BLaER1 treated with 17β-estradiol and CSF1 and Interleukin-3, amounts not matched to agents 10 nM and 100 nM (cell line): Measurements from ENCODE around the gene MAML3.

Source experiments
- H3K27ac ChIP-seq, 11 experiments: shearing (Covaris generic); formaldehyde crosslinking; 2 replicates each; pipeline ENCODE4 v1.8.1; 2022
- H3K27me3 ChIP-seq, 11 experiments: shearing (Covaris generic); formaldehyde crosslinking; 2 replicates each; pipeline ENCODE4 v1.8.1; 2022
- H3K36me3 ChIP-seq, 11 experiments: shearing (Covaris generic); formaldehyde crosslinking; 2 replicates each; pipeline ENCODE4 v1.8.1; 2022
- H3K4me1 ChIP-seq, 10 experiments: shearing (Covaris generic); formaldehyde crosslinking; 2 replicates each; pipeline ENCODE4 v1.8.1; 2022
- H3K4me2 ChIP-seq, 11 experiments: shearing (Covaris generic); formaldehyde crosslinking; 2 replicates each; pipeline ENCODE4 v1.8.1; 2022
- H3K4me3 ChIP-seq, 10 experiments: shearing (Covaris generic); formaldehyde crosslinking; 2 replicates each; pipeline ENCODE4 v1.8.1; 2022
- H3K9ac ChIP-seq, 11 experiments: shearing (Covaris generic); formaldehyde crosslinking; 2 replicates each; pipeline ENCODE4 v1.8.1; 2022
- H3K9me3 ChIP-seq, 11 experiments: shearing (Covaris generic); formaldehyde crosslinking; replicated peaks in 1 of 11; 2 replicates each; pipeline ENCODE4 v1.8.1; 2022
- H4K20me1 ChIP-seq, 11 experiments: shearing (Covaris generic); formaldehyde crosslinking; 2 replicates each; pipeline ENCODE4 v1.8.1; 2022
- Cebpa-rat ChIP-seq, 11 experiments: shearing (Covaris generic); IDR thresholded peaks; 2 replicates each; pipeline ENCODE4 v1.8.1; 2022

MAML3 gene

DNA sequence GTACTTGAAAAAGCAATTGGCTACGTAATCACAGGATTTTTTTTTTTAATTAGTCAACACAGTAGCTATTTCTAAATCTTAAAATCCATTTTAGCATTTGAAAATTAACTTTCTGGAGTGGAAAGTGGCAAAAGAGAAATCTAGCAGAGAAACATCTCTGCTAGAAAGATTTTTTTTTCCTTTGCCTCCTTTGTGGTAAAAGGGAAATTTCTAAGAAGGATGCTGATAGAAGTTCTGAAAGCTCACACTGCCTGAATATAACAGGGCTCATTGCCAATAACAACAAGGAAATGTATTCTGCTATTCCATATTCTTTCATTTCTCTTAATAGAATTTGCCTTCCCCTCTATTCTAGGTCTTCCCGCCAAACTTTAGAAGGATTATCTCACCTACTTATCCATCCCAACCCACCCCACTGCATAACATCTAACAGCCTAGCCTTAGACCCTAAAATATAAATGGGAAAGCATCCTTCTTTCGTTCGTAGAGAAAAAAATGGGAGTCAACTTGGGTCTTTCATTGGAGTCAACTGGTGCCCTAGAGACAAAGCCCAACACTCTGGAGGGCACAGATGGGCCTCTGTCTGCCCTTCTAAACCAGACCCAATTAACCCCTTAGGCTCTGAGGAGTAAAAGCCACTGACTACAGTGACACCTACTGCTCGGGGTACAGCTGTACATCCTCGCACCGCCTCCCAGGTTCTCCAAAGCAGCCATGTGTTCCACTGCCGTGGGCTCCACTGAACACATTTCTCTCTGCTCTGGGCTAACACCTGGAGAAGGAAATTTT, 103.9 kb downstream of the MAML3 start:
- Histone ChIP-seq H3K9me3 (no peaks in the 10 kb centered on the region), H3K4me1 (peaks cover 75 to 100% (median 91%) of the 10 kb centered on the region in 10 experiments), H3K9ac (peak overlapping the region; percentile 47 to 78 (median 73); a peak in 20 of 22 replicates)

GRCh38 chr4:140049024-140049848, 104.7 kb downstream of the MAML3 start:
- H3K4me1 ChIP-seq, result peaks cover 67 to 100% (median 91%) of the 10 kb centered on the region in 10 experiments
- no peaks in the 10 kb centered on the region for H3K9me3 ChIP-seq
- no peaks in the 10 kb centered on the region; a peak in 1 of 22 replicates for H4K20me1 ChIP-seq
- peak overlapping the region; percentile 47 to 78 (median 73) for H3K9ac ChIP-seq
- no peaks in the 10 kb centered on the region for H3K27me3 ChIP-seq
- H3K4me3 ChIP-seq, result peak overlapping the region; percentile 2 to 65 (median 46); a peak in 19 of 20 replicates
- H3K36me3 ChIP-seq, result no peaks in the 10 kb centered on the region
- H3K27ac ChIP-seq, result peak overlapping the region; percentile 51 to 85 (median 80)
- TF ChIP-seq Cebpa-rat (IDR thresholded peaks at IDR 0.05), result peak in 9 of 11 experiments; percentile 58 to 91 (median 76); a peak in 15 of 22 replicates
- H3K4me2 ChIP-seq, result peak overlapping the region; percentile 75 to 95 (median 86)

More for the DNA sequence above, 103.9 kb downstream of the MAML3 start:
- peak overlapping the region; percentile 51 to 85 (median 80) for H3K27ac ChIP-seq
- no peak for TF ChIP-seq Cebpa-rat (IDR thresholded peaks at IDR 0.05)
- H3K36me3 ChIP-seq, result no peaks in the 10 kb centered on the region
- no peaks in the 10 kb centered on the region; a peak in 1 of 22 replicates for H4K20me1 ChIP-seq
- peak overlapping the region; percentile 75 to 95 (median 86) for H3K4me2 ChIP-seq
- H3K4me3 ChIP-seq, result peak overlapping the region in 8 of 10 experiments; percentile 2 to 65 (median 46); a peak in 12 of 20 replicates
- no peaks in the 10 kb centered on the region for H3K27me3 ChIP-seq

- Histone ChIP-seq H3K4me3 (peak overlapping the region in 9 of 10 experiments; percentile 2 to 65 (median 49); a peak in 17 of 20 replicates), H3K9ac (peak overlapping the region; percentile 47 to 78 (median 73); a peak in 21 of 22 replicates), H3K27ac (peak overlapping the region; percentile 51 to 85 (median 80)), H3K36me3 (no peaks in the 10 kb centered on the region), H3K4me2 (peak overlapping the region; percentile 75 to 95 (median 86)), H3K4me1 (peaks cover 59 to 100% (median 90%) of the 10 kb centered on the region in 10 experiments), H3K27me3 (no peaks in the 10 kb centered on the region), H3K9me3 (no peaks in the 10 kb centered on the region), H4K20me1 (no peaks in the 10 kb centered on the region; a peak in 1 of 22 replicates)
- no peak for TF ChIP-seq Cebpa-rat (IDR thresholded peaks at IDR 0.05)
Measured at GRCh38 chr4:140048419-140048995, 105.5 kb downstream of the MAML3 start.

DNA sequence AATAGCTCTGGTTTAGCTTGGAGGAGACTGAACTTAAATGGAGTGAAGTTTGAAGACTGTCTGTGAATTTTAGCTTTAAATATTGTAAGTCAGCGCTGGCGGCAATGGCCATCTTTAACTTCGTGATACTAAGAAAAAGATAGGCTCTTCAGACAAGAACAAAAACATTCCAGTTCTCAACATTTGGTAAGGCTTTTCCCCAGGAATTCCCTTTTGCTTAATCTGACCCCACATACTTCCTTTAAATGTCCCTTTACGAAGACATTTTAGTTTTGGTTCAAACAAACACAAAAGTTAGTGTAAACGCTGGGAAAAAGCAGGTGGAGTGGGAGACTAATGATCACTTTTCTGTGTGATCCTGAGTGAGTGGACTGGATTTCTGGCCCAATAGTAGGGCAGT, 106.2 kb downstream of the MAML3 start:
- H3K27me3 ChIP-seq, result no peaks in the 10 kb centered on the region
- peak overlapping the region; percentile 75 to 95 (median 86) for H3K4me2 ChIP-seq
- no peaks in the 10 kb centered on the region; a peak in 1 of 22 replicates for H4K20me1 ChIP-seq
- TF ChIP-seq Cebpa-rat (IDR thresholded peaks at IDR 0.05), result no peak
- peak overlapping the region in 2 of 11 experiments; percentile 66 to 75; a peak in 4 of 22 replicates for H3K9ac ChIP-seq
- H3K4me3 ChIP-seq, result no peak overlapping the region
- H3K4me1 ChIP-seq, result peaks cover 56 to 100% (median 90%) of the 10 kb centered on the region in 10 experiments
- peak overlapping the region in 10 of 11 experiments; percentile 51 to 85 (median 80); a peak in 19 of 22 replicates for H3K27ac ChIP-seq
- H3K9me3 ChIP-seq, result no peaks in the 10 kb centered on the region
- no peaks in the 10 kb centered on the region for H3K36me3 ChIP-seq

DNA sequence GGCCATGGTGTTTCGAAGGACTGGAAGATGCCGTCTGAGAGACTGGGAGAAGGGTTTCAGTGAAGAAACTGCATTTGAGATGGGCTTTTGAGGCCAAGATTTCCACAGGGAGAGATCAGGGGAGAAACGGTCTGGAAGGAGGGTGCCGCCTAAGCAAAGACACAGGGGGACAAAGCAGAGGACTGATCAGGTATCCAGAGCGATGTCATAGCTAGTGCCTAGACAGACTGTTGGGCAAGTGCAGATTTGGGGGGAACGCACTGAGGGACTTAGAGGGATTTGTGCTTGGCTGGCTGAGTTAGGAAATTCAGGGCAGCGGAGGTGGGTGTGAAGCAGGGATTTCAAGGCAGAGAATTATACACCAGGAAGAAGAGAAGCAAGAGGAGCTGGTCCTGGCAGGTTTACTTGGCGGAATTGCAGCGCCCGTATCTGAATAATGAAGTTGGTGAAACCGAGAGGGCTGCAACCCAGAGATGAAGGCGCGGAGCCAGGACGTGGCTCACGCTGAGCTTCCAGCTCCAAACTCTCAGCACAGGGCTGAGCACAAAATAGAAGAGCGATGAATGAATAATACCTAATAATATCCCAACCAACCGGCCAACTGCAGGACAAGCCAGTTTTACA, 106.9 kb downstream of the MAML3 start:
- H3K36me3 ChIP-seq, result no peaks in the 10 kb centered on the region
- H3K27me3 ChIP-seq, result no peaks in the 10 kb centered on the region
- no peaks in the 10 kb centered on the region for H3K9me3 ChIP-seq
- H3K4me1 ChIP-seq, result peaks cover 59 to 100% (median 90%) of the 10 kb centered on the region in 10 experiments
- H3K27ac ChIP-seq, result peak overlapping the region in 8 of 11 experiments; percentile 51 to 85 (median 80); a peak in 11 of 22 replicates
- peak overlapping the region in 9 of 11 experiments; percentile 1 to 95 (median 84); a peak in 12 of 22 replicates for H3K4me2 ChIP-seq
- no peak for TF ChIP-seq Cebpa-rat (IDR thresholded peaks at IDR 0.05)
- H3K9ac ChIP-seq, result peak overlapping the region in 1 of 11 experiments; percentile 66; a peak in 2 of 22 replicates
- no peaks in the 10 kb centered on the region; a peak in 1 of 22 replicates for H4K20me1 ChIP-seq
- no peak overlapping the region for H3K4me3 ChIP-seq

DNA sequence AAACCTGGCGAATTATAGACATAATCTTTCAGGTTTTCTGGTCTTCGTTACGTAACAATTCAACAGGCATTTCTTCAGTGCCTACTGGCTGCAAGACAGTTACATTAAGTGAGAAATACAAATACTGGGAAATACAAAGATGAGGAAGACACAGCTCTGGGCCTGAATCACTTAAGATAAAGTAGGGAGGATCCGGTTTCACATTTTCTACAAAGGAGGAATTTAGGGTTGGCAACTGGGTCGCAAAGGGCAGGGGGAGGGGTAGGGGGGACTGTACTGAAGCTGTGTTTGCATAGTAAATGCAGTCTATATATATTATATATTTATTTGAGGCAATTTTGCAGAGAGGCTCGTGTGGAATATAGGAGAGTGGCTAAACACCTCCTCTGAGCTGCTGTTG, 107.4 kb downstream of the MAML3 start:
- H3K4me3 ChIP-seq, result no peak overlapping the region
- no peak for TF ChIP-seq Cebpa-rat (IDR thresholded peaks at IDR 0.05)
- H4K20me1 ChIP-seq, result peaks cover 0 to under 1% (median 0%) of the 10 kb centered on the region in 11 experiments; a peak in 1 of 22 replicates
- peaks cover 58 to 97% (median 85%) of the 10 kb centered on the region in 10 experiments for H3K4me1 ChIP-seq
- no peaks in the 10 kb centered on the region for H3K36me3 ChIP-seq
- H3K27me3 ChIP-seq, result no peaks in the 10 kb centered on the region
- peak overlapping the region in 8 of 11 experiments; percentile 2 to 85 (median 78); a peak in 10 of 22 replicates for H3K27ac ChIP-seq
- no peaks in the 10 kb centered on the region for H3K9me3 ChIP-seq
- peak overlapping the region in 8 of 11 experiments; percentile 5 to 95 (median 86); a peak in 13 of 22 replicates for H3K4me2 ChIP-seq
- H3K9ac ChIP-seq, result no peak overlapping the region

- TF ChIP-seq Cebpa-rat (IDR thresholded peaks at IDR 0.05), result no peak
- Histone ChIP-seq H3K4me3 (no peak overlapping the region), H3K9ac (no peak overlapping the region), H3K36me3 (peaks cover 0 to 5% (median 0%) of the 10 kb centered on the region in 11 experiments; a peak in 1 of 22 replicates), H3K27me3 (no peaks in the 10 kb centered on the region), H4K20me1 (peaks cover 0 to 5% (median 0%) of the 10 kb centered on the region in 11 experiments; a peak in 1 of 22 replicates), H3K4me1 (peaks cover 55 to 92% (median 82%) of the 10 kb centered on the region in 10 experiments), H3K27ac (peak overlapping the region in 5 of 11 experiments; percentile 5 to 85 (median 22); a peak in 6 of 22 replicates), H3K4me2 (peak overlapping the region in 10 of 11 experiments; percentile 5 to 95 (median 82); a peak in 14 of 22 replicates), H3K9me3 (no peaks in the 10 kb centered on the region)
Measured at GRCh38 chr4:140046016-140046415, 108.0 kb downstream of the MAML3 start.
